ENCODE results near the gene CALML5. TPM values are rescaled to one million over a fixed set of nuclear protein-coding genes. Genes with fewer than 3 reads are reported as not detected.

CALML5 gene
- total and polyA plus RNA-seq, 5 donors from 2014 or later, result not detected

- H3K27me3 ChIP-seq (ENCODE audit: control insufficient read depth, insufficient read depth, low read length), result no peaks in the 10 kb centered on the region
- H3K9me3 ChIP-seq (ENCODE audit: control insufficient read depth in 2 of 2, low read length in 2 of 2), result no peaks in the 10 kb centered on the region
- H3K4me1 ChIP-seq (ENCODE audit: control insufficient read depth, insufficient read depth, low read length, poor library complexity, severe bottlenecking), result no peaks in the 10 kb centered on the region
- Mint-ChIP-seq H3K36me3 (no peaks in the 10 kb centered on the region), H3K4me1 (no peaks in the 10 kb centered on the region), H3K27ac (no peak overlapping the region), H3K9me3 (no peaks in the 10 kb centered on the region), H3K27me3 (no peaks in the 10 kb centered on the region), H3K4me3 (no peak overlapping the region)
- no peaks in the 10 kb centered on the region for H3K36me3 ChIP-seq (ENCODE audit: control insufficient read depth, insufficient read depth, low read length)
- H3K4me3 ChIP-seq (ENCODE audit: low read depth, low read length), result no peak overlapping the region
- DNase-seq, result no peak
- no peak for ATAC-seq (ENCODE audit: low read depth in 2 of 2)
- H3K27ac ChIP-seq (ENCODE audit: insufficient read depth, low read length, poor library complexity, severe bottlenecking), result no peak overlapping the region
Measured at GRCh38 chr10:5485290-5485689, 14.1 kb downstream of the CALML5 start.

GRCh38 chr10:5484205-5484604 is 15.2 kb downstream of the CALML5 start:
- H3K27ac ChIP-seq (ENCODE audit: insufficient read depth, low read length, poor library complexity, severe bottlenecking), result no peak overlapping the region
- H3K27ac Mint-ChIP-seq, result no peak overlapping the region
- H3K36me3 Mint-ChIP-seq, result no peaks in the 10 kb centered on the region
- H3K9me3 ChIP-seq (ENCODE audit: control insufficient read depth in 2 of 2, low read length in 2 of 2), result no peaks in the 10 kb centered on the region
- H3K27me3 Mint-ChIP-seq, result no peaks in the 10 kb centered on the region
- no peaks in the 10 kb centered on the region for H3K9me3 Mint-ChIP-seq
- H3K36me3 ChIP-seq (ENCODE audit: control insufficient read depth, insufficient read depth, low read length), result no peaks in the 10 kb centered on the region
- H3K4me3 Mint-ChIP-seq, result no peak overlapping the region
- DNase-seq (no peak), ATAC-seq (ENCODE audit: low read depth in 2 of 2) (no peak)
- H3K4me1 ChIP-seq (ENCODE audit: control insufficient read depth, insufficient read depth, low read length, poor library complexity, severe bottlenecking), result no peaks in the 10 kb centered on the region
- H3K4me1 Mint-ChIP-seq, result no peaks in the 10 kb centered on the region
- no peak overlapping the region for H3K4me3 ChIP-seq (ENCODE audit: low read depth, low read length)
- no peaks in the 10 kb centered on the region for H3K27me3 ChIP-seq (ENCODE audit: control insufficient read depth, insufficient read depth, low read length)

GRCh38 chr10:5482016-5482415 is 17.4 kb downstream of the CALML5 start:
- ATAC-seq (ENCODE audit: low read depth in 2 of 2) (no peak), DNase-seq (no peak)
- Histone ChIP-seq H3K27me3 (ENCODE audit: control insufficient read depth, insufficient read depth, low read length) (no peaks in the 10 kb centered on the region), H3K4me1 (ENCODE audit: control insufficient read depth, insufficient read depth, low read length, poor library complexity, severe bottlenecking) (no peaks in the 10 kb centered on the region), H3K4me3 (ENCODE audit: low read depth, low read length) (no peak overlapping the region), H3K36me3 (ENCODE audit: control insufficient read depth, insufficient read depth, low read length) (no peaks in the 10 kb centered on the region), H3K9me3 (ENCODE audit: control insufficient read depth in 2 of 2, low read length in 2 of 2) (no peaks in the 10 kb centered on the region), H3K27ac (ENCODE audit: insufficient read depth, low read length, poor library complexity, severe bottlenecking) (no peak overlapping the region)
- Mint-ChIP-seq H3K9me3 (no peaks in the 10 kb centered on the region), H3K27me3 (no peaks in the 10 kb centered on the region), H3K27ac (no peak overlapping the region), H3K4me3 (no peak overlapping the region), H3K4me1 (no peaks in the 10 kb centered on the region), H3K36me3 (no peaks in the 10 kb centered on the region)

- DNase-seq (no peak), ATAC-seq (ENCODE audit: low read depth in 2 of 2) (no peak)
- Histone ChIP-seq H3K9me3 (ENCODE audit: control insufficient read depth in 2 of 2, low read length in 2 of 2) (no peaks in the 10 kb centered on the region), H3K36me3 (ENCODE audit: control insufficient read depth, insufficient read depth, low read length) (no peaks in the 10 kb centered on the region), H3K4me1 (ENCODE audit: control insufficient read depth, insufficient read depth, low read length, poor library complexity, severe bottlenecking) (no peaks in the 10 kb centered on the region), H3K27me3 (ENCODE audit: control insufficient read depth, insufficient read depth, low read length) (no peaks in the 10 kb centered on the region), H3K4me3 (ENCODE audit: low read depth, low read length) (no peak overlapping the region), H3K27ac (ENCODE audit: insufficient read depth, low read length, poor library complexity, severe bottlenecking) (no peak overlapping the region)
- no peak overlapping the region for H3K4me3 Mint-ChIP-seq
- H3K4me1 Mint-ChIP-seq, result no peaks in the 10 kb centered on the region
- no peak overlapping the region for H3K27ac Mint-ChIP-seq
- no peaks in the 10 kb centered on the region for H3K9me3 Mint-ChIP-seq
- H3K36me3 Mint-ChIP-seq, result no peaks in the 10 kb centered on the region
- H3K27me3 Mint-ChIP-seq, result no peaks in the 10 kb centered on the region
Measured at GRCh38 chr10:5481121-5481520, 18.2 kb downstream of the CALML5 start.

GRCh38 chr10:5480162-5480941 is 19.0 kb downstream of the CALML5 start:
- Histone ChIP-seq H3K9me3 (ENCODE audit: control insufficient read depth in 2 of 2, low read length in 2 of 2) (no peaks in the 10 kb centered on the region), H3K4me1 (ENCODE audit: control insufficient read depth, insufficient read depth, low read length, poor library complexity, severe bottlenecking) (no peaks in the 10 kb centered on the region), H3K36me3 (ENCODE audit: control insufficient read depth, insufficient read depth, low read length) (no peaks in the 10 kb centered on the region), H3K4me3 (ENCODE audit: low read depth, low read length) (no peak overlapping the region), H3K27ac (ENCODE audit: insufficient read depth, low read length, poor library complexity, severe bottlenecking) (no peak overlapping the region), H3K27me3 (ENCODE audit: control insufficient read depth, insufficient read depth, low read length) (no peaks in the 10 kb centered on the region)
- H3K4me1 Mint-ChIP-seq, result no peaks in the 10 kb centered on the region
- peak overlapping the region in 1 of 3 donors; percentile 82 for H3K27ac Mint-ChIP-seq
- H3K9me3 Mint-ChIP-seq, result no peaks in the 10 kb centered on the region
- H3K4me3 Mint-ChIP-seq, result no peak overlapping the region
- H3K36me3 Mint-ChIP-seq, result no peaks in the 10 kb centered on the region
- no peaks in the 10 kb centered on the region for H3K27me3 Mint-ChIP-seq
- no peak for DNase-seq
- ATAC-seq (ENCODE audit: low read depth in 2 of 2), result no peak

GRCh38 chr10:5479481-5480161 is 19.7 kb downstream of the CALML5 start:
- Histone ChIP-seq H3K27me3 (ENCODE audit: control insufficient read depth, insufficient read depth, low read length) (no peaks in the 10 kb centered on the region), H3K9me3 (ENCODE audit: control insufficient read depth in 2 of 2, low read length in 2 of 2) (no peaks in the 10 kb centered on the region), H3K27ac (ENCODE audit: insufficient read depth, low read length, poor library complexity, severe bottlenecking) (no peak overlapping the region), H3K36me3 (ENCODE audit: control insufficient read depth, insufficient read depth, low read length) (no peaks in the 10 kb centered on the region), H3K4me3 (ENCODE audit: low read depth, low read length) (no peak overlapping the region), H3K4me1 (ENCODE audit: control insufficient read depth, insufficient read depth, low read length, poor library complexity, severe bottlenecking) (no peaks in the 10 kb centered on the region)
- Mint-ChIP-seq H3K27ac (peak overlapping the region in 1 of 3 donors; percentile 82), H3K4me3 (no peak overlapping the region), H3K27me3 (no peaks in the 10 kb centered on the region), H3K9me3 (no peaks in the 10 kb centered on the region), H3K36me3 (no peaks in the 10 kb centered on the region), H3K4me1 (no peaks in the 10 kb centered on the region)
- no peak for ATAC-seq (ENCODE audit: low read depth in 2 of 2)
- DNase-seq, result no peak

GRCh38 chr10:5478694-5479305 is 20.6 kb downstream of the CALML5 start:
- Mint-ChIP-seq H3K27ac (peak overlapping the region in 1 of 3 donors; percentile 33), H3K9me3 (no peaks in the 10 kb centered on the region), H3K4me1 (no peaks in the 10 kb centered on the region), H3K27me3 (no peaks in the 10 kb centered on the region), H3K4me3 (no peak overlapping the region), H3K36me3 (no peaks in the 10 kb centered on the region)
- no peaks in the 10 kb centered on the region for H3K36me3 ChIP-seq (ENCODE audit: control insufficient read depth, insufficient read depth, low read length)
- H3K4me3 ChIP-seq (ENCODE audit: low read depth, low read length), result no peak overlapping the region
- ATAC-seq (ENCODE audit: low read depth in 2 of 2) (no peak), DNase-seq (no peak)
- no peaks in the 10 kb centered on the region for H3K27me3 ChIP-seq (ENCODE audit: control insufficient read depth, insufficient read depth, low read length)
- H3K9me3 ChIP-seq (ENCODE audit: control insufficient read depth in 2 of 2, low read length in 2 of 2), result no peaks in the 10 kb centered on the region
- H3K4me1 ChIP-seq (ENCODE audit: control insufficient read depth, insufficient read depth, low read length, poor library complexity, severe bottlenecking), result no peaks in the 10 kb centered on the region
- H3K27ac ChIP-seq (ENCODE audit: insufficient read depth, low read length, poor library complexity, severe bottlenecking), result no peak overlapping the region
